Ishikawa (cell line): ENCODE measurements around the gene ZNF778.

Source experiments
- CEBPB ChIP-seq: IDR thresholded peaks from 2 replicates; pipeline ENCODE4 v1.6.1; 2012
- CREB1 ChIP-seq: IDR thresholded peaks from 2 replicates; pipeline ENCODE4 v1.6.1; 2012; ENCODE audit warnings: low read depth
- EGR1 ChIP-seq: IDR thresholded peaks from 2 replicates; pipeline ENCODE4 v1.6.1; 2012
- EP300 ChIP-seq: IDR thresholded peaks from 2 replicates; pipeline ENCODE4 v1.6.1; 2012; ENCODE audit warnings: borderline replicate concordance
- FOXM1 ChIP-seq: IDR thresholded peaks from 2 replicates; pipeline ENCODE4 v1.6.1; 2012; ENCODE audit warnings: low read depth, borderline replicate concordance
- NFIC ChIP-seq: IDR thresholded peaks from 2 replicates; pipeline ENCODE4 v1.6.1; 2012
- RAD21 ChIP-seq: IDR thresholded peaks from 2 replicates; pipeline ENCODE4 v1.6.1; 2012; ENCODE audit warnings: low read depth
- TAF1 ChIP-seq: IDR thresholded peaks from 2 replicates; pipeline ENCODE4 v1.6.1; 2012; ENCODE audit warnings: low read depth, mild to moderate bottlenecking
- TCF12 ChIP-seq: IDR thresholded peaks from 2 replicates; pipeline ENCODE4 v1.6.1; 2012; ENCODE audit warnings: low read depth
- TEAD4 ChIP-seq: IDR thresholded peaks from 2 replicates; pipeline ENCODE4 v1.6.1; 2012
- YY1 ChIP-seq: IDR thresholded peaks from 2 replicates; pipeline ENCODE4 v1.6.1; 2012; ENCODE audit warnings: low read depth
- ZBTB7A ChIP-seq: IDR thresholded peaks from 2 replicates; pipeline ENCODE4 v1.6.1; 2012; ENCODE audit warnings: low read depth
- TF ChIP-seq, protein P1 (sequence below): IDR thresholded peaks from 2 replicates; pipeline ENCODE4 v1.6.1; 2012; ENCODE audit warnings: low read depth, mild to moderate bottlenecking
- TF ChIP-seq, protein P2 (sequence below): IDR thresholded peaks from 2 replicates; pipeline ENCODE4 v1.6.1; 2012
- TF ChIP-seq, protein P3 (sequence below): IDR thresholded peaks from 2 replicates; pipeline ENCODE4 v1.6.1; 2012

The ZNF778 gene

DNA sequence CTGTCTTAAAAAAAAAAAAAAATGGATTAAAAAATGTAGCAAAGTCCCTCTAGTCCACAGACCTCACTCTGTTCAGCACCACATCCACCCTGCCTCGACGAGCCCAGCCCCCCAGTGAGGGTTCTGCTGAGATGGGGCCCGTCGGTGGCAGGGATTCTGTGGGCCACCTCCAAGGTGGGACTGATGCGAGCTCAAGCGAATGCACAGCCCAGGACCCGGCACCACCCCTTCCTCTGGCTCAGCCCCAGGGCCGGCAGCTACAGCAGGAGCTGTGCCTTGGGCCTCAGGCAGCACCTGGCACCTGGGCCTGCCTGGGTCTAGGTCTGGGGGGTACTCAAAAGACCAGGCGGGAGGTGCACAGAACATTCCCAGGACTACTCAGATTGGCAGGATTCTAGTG lies 59.5 kb downstream of the ZNF778 start:
- TF ChIP-seq TCF12: no peak
- no peak for TF ChIP-seq CEBPB
- TF ChIP-seq YY1: no peak

DNA sequence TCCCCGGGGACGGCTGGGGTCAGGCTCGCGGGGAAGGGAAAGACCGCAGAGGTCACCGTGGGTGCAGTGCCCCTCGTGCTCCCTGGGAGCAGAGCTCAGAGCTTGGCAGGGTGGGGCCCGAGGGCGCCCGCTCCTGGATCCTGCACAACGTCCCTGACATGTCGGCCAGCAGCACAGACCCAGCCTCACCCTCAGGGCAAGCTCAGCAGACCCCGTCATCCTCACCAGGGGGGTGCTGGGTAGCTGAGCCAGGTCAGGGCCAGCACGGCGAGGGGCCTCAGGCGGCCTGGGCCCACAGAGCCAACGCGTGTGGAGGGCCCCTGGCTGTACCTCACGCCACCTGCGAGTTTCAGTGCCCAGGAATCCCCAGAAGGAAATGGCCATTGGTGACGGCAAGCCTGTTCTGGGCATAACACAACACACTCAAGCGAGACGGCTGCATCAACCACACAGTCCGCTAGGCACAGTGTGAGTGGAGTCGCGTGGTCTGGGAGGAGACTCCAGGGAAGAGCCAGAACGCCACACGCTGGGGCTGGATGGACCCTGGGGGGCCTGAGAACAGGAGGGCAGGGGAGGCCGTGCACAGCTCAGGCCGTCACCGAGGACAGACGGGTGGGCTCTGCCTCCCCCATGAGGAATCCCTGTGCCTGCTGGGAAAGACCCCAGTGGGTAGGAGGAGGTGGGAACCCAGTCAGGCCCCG lies 60.3 kb downstream of the ZNF778 start:
- TF ChIP-seq YY1 (no peak), TEAD4 (no peak), CEBPB (no peak), NFIC (no peak), FOXM1 (no peak), EGR1 (no peak), EP300 (no peak)
- TF ChIP-seq, protein P1, sequence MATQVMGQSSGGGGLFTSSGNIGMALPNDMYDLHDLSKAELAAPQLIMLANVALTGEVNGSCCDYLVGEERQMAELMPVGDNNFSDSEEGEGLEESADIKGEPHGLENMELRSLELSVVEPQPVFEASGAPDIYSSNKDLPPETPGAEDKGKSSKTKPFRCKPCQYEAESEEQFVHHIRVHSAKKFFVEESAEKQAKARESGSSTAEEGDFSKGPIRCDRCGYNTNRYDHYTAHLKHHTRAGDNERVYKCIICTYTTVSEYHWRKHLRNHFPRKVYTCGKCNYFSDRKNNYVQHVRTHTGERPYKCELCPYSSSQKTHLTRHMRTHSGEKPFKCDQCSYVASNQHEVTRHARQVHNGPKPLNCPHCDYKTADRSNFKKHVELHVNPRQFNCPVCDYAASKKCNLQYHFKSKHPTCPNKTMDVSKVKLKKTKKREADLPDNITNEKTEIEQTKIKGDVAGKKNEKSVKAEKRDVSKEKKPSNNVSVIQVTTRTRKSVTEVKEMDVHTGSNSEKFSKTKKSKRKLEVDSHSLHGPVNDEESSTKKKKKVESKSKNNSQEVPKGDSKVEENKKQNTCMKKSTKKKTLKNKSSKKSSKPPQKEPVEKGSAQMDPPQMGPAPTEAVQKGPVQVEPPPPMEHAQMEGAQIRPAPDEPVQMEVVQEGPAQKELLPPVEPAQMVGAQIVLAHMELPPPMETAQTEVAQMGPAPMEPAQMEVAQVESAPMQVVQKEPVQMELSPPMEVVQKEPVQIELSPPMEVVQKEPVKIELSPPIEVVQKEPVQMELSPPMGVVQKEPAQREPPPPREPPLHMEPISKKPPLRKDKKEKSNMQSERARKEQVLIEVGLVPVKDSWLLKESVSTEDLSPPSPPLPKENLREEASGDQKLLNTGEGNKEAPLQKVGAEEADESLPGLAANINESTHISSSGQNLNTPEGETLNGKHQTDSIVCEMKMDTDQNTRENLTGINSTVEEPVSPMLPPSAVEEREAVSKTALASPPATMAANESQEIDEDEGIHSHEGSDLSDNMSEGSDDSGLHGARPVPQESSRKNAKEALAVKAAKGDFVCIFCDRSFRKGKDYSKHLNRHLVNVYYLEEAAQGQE: no peak

DNA sequence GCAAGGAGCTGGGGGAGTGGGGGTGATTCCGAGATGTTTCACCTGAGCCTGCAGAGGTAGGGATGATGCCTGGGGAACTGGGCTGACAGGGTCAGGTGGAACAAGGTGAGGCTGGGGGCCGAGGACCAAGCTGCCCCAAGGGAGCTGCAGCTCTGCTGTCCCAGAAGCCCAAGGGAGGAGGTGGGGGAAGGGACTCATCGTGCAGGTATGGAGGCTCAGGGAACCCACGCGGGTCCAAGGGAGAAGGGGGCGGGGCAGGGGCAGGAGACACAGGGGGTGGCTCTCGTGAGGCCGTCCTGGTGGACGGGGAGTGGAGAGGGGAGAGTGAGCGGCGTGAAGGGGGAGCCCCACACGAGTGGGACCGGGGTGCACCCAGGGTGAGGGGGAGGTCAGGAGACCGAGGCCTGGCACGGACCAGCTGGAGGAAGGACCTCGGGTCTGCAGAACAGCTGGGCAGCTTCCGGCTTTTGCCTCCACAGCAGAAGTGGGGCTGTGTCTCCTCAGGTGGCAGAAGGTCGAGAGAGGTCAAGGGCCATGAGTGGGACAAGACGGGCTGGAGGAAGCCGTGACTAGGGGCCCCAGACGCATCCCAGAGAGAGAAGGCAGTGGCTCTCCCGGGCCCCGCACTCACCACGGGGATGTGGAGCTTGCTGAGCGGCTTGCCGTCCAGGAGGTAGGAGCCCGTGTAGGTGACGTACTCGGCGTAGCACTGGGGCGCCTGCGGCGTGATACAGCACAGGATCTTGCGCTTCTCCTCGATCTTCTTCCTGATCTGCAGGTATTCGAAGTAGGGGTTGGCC lies 61.1 kb downstream of the ZNF778 start:
- TF ChIP-seq, protein P2, sequence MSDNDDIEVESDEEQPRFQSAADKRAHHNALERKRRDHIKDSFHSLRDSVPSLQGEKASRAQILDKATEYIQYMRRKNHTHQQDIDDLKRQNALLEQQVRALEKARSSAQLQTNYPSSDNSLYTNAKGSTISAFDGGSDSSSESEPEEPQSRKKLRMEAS: no peak
- TF ChIP-seq CREB1: no peak
- no peak for TF ChIP-seq YY1
- no peak for TF ChIP-seq FOXM1
- TF ChIP-seq EP300: no peak
- TF ChIP-seq, protein P3, sequence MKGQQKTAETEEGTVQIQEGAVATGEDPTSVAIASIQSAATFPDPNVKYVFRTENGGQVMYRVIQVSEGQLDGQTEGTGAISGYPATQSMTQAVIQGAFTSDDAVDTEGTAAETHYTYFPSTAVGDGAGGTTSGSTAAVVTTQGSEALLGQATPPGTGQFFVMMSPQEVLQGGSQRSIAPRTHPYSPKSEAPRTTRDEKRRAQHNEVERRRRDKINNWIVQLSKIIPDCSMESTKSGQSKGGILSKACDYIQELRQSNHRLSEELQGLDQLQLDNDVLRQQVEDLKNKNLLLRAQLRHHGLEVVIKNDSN: no peak
- TF ChIP-seq TAF1: no peak
- no peak for TF ChIP-seq RAD21
- no peak for TF ChIP-seq CEBPB
- no peak for TF ChIP-seq TCF12
- TF ChIP-seq, protein P1: no peak

DNA sequence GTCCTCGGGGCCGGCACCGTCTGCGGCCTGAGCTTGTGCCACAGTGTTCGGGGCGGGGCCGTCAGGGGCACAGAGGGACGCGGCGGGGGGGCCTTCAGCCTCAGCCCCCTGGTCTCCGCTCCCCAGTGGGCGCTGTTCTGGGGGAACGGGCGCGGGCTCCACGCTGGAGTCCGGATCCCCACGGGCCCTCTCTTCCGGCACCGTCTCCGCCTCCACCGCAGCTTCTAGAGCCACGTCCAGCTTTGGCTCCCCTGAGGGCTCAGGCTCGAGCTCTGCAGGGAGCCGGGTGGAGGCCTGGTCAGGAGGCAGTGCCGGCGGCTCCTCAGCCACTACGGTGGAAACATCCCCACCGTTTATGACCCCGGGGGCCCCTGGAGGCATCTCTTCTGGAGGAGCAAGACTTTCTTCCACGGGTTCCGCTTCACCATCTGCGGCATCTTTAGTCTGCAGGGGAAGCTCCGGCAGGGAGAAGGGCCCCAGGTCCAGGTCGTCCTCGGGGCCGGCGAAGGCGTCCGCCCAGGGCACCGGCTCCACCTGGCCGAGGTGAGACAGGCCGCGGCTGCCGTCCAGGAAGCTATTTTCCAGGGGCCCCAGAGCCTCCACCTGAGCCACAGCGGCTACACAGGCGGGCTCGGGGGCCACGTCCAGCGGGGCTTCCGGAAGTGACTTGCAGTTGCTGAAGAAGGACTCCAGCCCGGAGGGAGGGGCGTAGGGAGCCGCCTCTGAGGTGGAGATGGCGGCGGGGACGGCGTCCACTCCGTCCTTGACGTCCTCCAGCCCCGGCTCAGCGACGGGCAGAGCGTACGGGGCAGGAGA lies 62.4 kb downstream of the ZNF778 start:
- TF ChIP-seq YY1 (no peak), FOXM1 (no peak), CREB1 (no peak), RAD21 (no peak), CEBPB (no peak), TEAD4 (no peak), TCF12 (no peak), ZBTB7A (no peak), TAF1 (no peak), NFIC (no peak), EP300 (no peak), EGR1 (no peak)
- TF ChIP-seq, protein P2: no peak
- TF ChIP-seq, protein P1: no peak
- TF ChIP-seq, protein P3: no peak
